SU-DHL-6 (cell line): ENCODE results near the gene OAF.

Experiments
- H2AFZ ChIP-seq: fragments of 200-600 bp; sonication (generic); 2 replicates; pipeline ENCODE4 v1.6.1; 2014; ENCODE audit warnings: low read depth, mild to moderate bottlenecking, moderate library complexity, mixed read lengths, antibody characterized with exemption, low read length; ENCODE audit not compliant: severe bottlenecking
- H3F3A ChIP-seq: fragments of 200-600 bp; shearing (Covaris generic); 2 replicates; pipeline ENCODE4 v1.6.0; 2016; ENCODE audit warnings: antibody characterized with exemption, mild to moderate bottlenecking; ENCODE audit not compliant: insufficient read depth
- H3K27ac ChIP-seq: fragments of 200-600 bp; sonication (generic); 2 replicates; pipeline ENCODE4 v1.5.1; 2016; ENCODE audit warnings: low read depth, mild to moderate bottlenecking, low read length, moderate library complexity, mixed read lengths
- H3K27me3 ChIP-seq: fragments of 200-600 bp; sonication (generic), shearing (Covaris generic); 2 replicates; pipeline ENCODE4 v1.6.0; 2014; ENCODE audit warnings: mild to moderate bottlenecking, low read length
- H3K36me3 ChIP-seq: fragments of 200-600 bp; sonication (generic); 2 replicates; pipeline ENCODE4 v1.6.1; 2014; ENCODE audit warnings: mild to moderate bottlenecking, low read length, mixed read lengths
- H3K4me2 ChIP-seq: fragments of 300-600, 200-600 bp; shearing (Covaris generic), sonication (generic); 2 replicates; pipeline ENCODE4 v1.6.0; 2014; ENCODE audit warnings: low read length, low read depth, mild to moderate bottlenecking; ENCODE audit not compliant: poor library complexity, severe bottlenecking
- H3K4me3 ChIP-seq: fragments of 200-600 bp; sonication (generic); 2 replicates; pipeline ENCODE4 v1.5.1; 2014; ENCODE audit warnings: antibody characterized with exemption, low read length, mild to moderate bottlenecking, mixed read lengths; ENCODE audit not compliant: insufficient read depth, poor library complexity, severe bottlenecking
- H3K79me2 ChIP-seq: fragments of 200-600 bp; sonication (generic); 2 replicates; pipeline ENCODE4 v1.6.1; 2014; ENCODE audit warnings: mild to moderate bottlenecking, low read length, moderate library complexity; ENCODE audit not compliant: insufficient read depth
- H3K9ac ChIP-seq: fragments of 200-600 bp; sonication (generic); 2 replicates; pipeline ENCODE4 v1.7.0; 2014; ENCODE audit warnings: mild to moderate bottlenecking, low read length
- H3K9me2 ChIP-seq: fragments of 200-600 bp; sonication (generic); replicated peaks from 2 replicates; pipeline ENCODE4 v1.6.1; 2014; ENCODE audit warnings: low read length; ENCODE audit not compliant: insufficient read depth
- H3K9me3 ChIP-seq: fragments of 200-600 bp; sonication (generic); 2 replicates; pipeline ENCODE4 v1.6.1; 2014; ENCODE audit warnings: low read length, mixed read lengths; ENCODE audit not compliant: insufficient read depth
- H4K20me1 ChIP-seq: fragments of 200-600 bp; sonication (generic); 2 replicates; pipeline ENCODE4 v1.6.1; 2014; ENCODE audit warnings: low read depth, mild to moderate bottlenecking, antibody characterized with exemption, low read length, moderate library complexity, mixed read lengths
- EZH2phosphoT487 ChIP-seq: fragments of 200-600 bp; sonication (generic), shearing (Covaris generic); conservative IDR thresholded peaks from 2 replicates; pipeline ENCODE4 v1.6.1; 2018; ENCODE audit warnings: mild to moderate bottlenecking, antibody characterized with exemption, low read length, moderate library complexity, mixed read lengths
- TF ChIP-seq, protein P1 (sequence below): fragments of 200-600 bp; sonication (generic); IDR thresholded peaks from one replicate; pipeline ENCODE4 v1.5.1; 2017; ENCODE audit warnings: antibody characterized with exemption, mild to moderate bottlenecking, low read length, moderate library complexity; ENCODE audit not compliant: insufficient read depth, poor library complexity, severe bottlenecking

OAF gene

GRCh38 chr11:120238968-120239620 lies 28.3 kb downstream of the OAF start:
- Histone ChIP-seq H3F3A (no peaks in the 10 kb centered on the region), H3K27me3 (no peaks in the 10 kb centered on the region), H3K9me3 (no peaks in the 10 kb centered on the region), H3K36me3 (no peaks in the 10 kb centered on the region), H3K79me2 (no peaks in the 10 kb centered on the region), H3K9me2 (no peaks in the 10 kb centered on the region), H3K4me2 (no peak overlapping the region), H4K20me1 (no peaks in the 10 kb centered on the region), H3K9ac (no peak overlapping the region), H3K27ac (no peak overlapping the region), H2AFZ (no peak overlapping the region), H3K4me3 (no peak overlapping the region)
- TF ChIP-seq, protein P1, sequence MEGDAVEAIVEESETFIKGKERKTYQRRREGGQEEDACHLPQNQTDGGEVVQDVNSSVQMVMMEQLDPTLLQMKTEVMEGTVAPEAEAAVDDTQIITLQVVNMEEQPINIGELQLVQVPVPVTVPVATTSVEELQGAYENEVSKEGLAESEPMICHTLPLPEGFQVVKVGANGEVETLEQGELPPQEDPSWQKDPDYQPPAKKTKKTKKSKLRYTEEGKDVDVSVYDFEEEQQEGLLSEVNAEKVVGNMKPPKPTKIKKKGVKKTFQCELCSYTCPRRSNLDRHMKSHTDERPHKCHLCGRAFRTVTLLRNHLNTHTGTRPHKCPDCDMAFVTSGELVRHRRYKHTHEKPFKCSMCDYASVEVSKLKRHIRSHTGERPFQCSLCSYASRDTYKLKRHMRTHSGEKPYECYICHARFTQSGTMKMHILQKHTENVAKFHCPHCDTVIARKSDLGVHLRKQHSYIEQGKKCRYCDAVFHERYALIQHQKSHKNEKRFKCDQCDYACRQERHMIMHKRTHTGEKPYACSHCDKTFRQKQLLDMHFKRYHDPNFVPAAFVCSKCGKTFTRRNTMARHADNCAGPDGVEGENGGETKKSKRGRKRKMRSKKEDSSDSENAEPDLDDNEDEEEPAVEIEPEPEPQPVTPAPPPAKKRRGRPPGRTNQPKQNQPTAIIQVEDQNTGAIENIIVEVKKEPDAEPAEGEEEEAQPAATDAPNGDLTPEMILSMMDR = no peak
- no peak for TF ChIP-seq EZH2phosphoT487

GRCh38 chr11:120239713-120240640 lies 29.1 kb downstream of the OAF start, which contains the start of gene POU2F3:
POU2F3 (plus strand) TSS chr11:120240140; CDS start chr11:120240344, 204 bp downstream.
- Histone ChIP-seq H3K36me3 (no peaks in the 10 kb centered on the region), H3K4me3 (no peak within 1 kb of the TSS), H3K9ac (no peak within 1 kb of the TSS), H3K27ac (no peak within 1 kb of the TSS), H3K79me2 (no peaks in the 10 kb centered on the region), H3K9me3 (no peaks in the 10 kb centered on the region), H3K4me2 (no peak within 1 kb of the TSS), H3K9me2 (no peaks in the 10 kb centered on the region), H4K20me1 (no peaks in the 10 kb centered on the region), H3F3A (no peaks in the 10 kb centered on the region), H3K27me3 (no peaks in the 10 kb centered on the region), H2AFZ (no peak within 1 kb of the TSS)
- TF ChIP-seq, protein P1 = no peak
- no peak for TF ChIP-seq EZH2phosphoT487

DNA sequence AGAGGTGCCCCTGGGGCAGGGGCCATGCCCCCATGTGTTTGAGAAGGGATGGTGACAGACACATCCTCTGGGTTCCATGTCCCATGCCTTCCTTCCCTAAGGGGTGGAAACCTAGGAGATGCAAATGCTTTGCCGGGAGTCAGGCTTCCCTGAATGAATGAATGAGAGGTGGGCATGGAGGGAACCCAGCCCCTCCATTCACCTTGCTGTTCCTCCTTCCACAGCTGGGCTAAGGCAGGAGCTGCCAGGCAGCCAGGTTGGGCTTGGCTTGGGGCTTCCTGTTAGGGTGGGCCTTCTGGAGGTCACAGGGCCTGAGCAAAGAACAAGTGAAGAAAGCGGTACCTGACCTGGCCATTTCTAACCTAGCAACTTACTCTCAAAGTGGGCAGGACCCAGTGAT lies 30.0 kb downstream of the OAF start:
- Histone ChIP-seq H3K9me3 (no peaks in the 10 kb centered on the region), H3K9ac (no peak overlapping the region), H3K9me2 (no peaks in the 10 kb centered on the region), H3F3A (no peaks in the 10 kb centered on the region), H3K36me3 (no peaks in the 10 kb centered on the region), H3K27me3 (no peaks in the 10 kb centered on the region; the same call in 1 of the 2 replicates), H3K27ac (no peak overlapping the region), H3K4me3 (no peak overlapping the region), H3K4me2 (no peak overlapping the region), H3K79me2 (no peaks in the 10 kb centered on the region), H4K20me1 (no peaks in the 10 kb centered on the region), H2AFZ (no peak overlapping the region)
- TF ChIP-seq, protein P1 = no peak
- TF ChIP-seq EZH2phosphoT487 = no peak
